WTC11 (cell line): Measurements from ENCODE around the gene OR51D1. TPM values are rescaled to one million over a fixed set of nuclear protein-coding genes. Genes with fewer than 3 reads are reported as not detected.

ENCODE experiments used
- ATAC-seq: fragments of 200-7000 bp; cut with Tn5 transposase; 2 replicates; pipeline ENCODE4 v1.10.0; 2021; ENCODE audit warnings: mild to moderate bottlenecking, moderate library complexity
- CTCF ChIA-PET: fragments of 300-600 bp; sonication (Branson Sonifier 250); formaldehyde crosslinking; loops from one replicate; lab custom pipeline; 2021; ENCODE audit warnings: antibody characterized with exemption; lab: Charles Lee
- POLR2A ChIA-PET: fragments of 350-600 bp; sonication (Branson Sonifier 250); formaldehyde crosslinking; loops from one replicate; lab custom pipeline; 2021; ENCODE audit warnings: antibody characterized with exemption; lab: Charles Lee
- DNase-seq: peaks from one replicate; pipeline ENCODE4 v3.0.0; 2021; ENCODE audit warnings: low spot score
- H3K27ac Mint-ChIP-seq: 2 replicates; pipeline ENCODE4 v1.8.0; 2021; ENCODE audit warnings: mixed read lengths
- H3K27me3 Mint-ChIP-seq: 2 replicates; pipeline ENCODE4 v1.8.0; 2021; ENCODE audit warnings: low read depth, mild to moderate bottlenecking, moderate library complexity, mixed read lengths
- H3K36me3 Mint-ChIP-seq: 2 replicates; pipeline ENCODE4 v1.8.0; 2021; ENCODE audit warnings: mixed read lengths
- H3K4me1 Mint-ChIP-seq: 2 replicates; pipeline ENCODE4 v1.8.0; 2022; ENCODE audit warnings: mixed read lengths
- H3K4me3 Mint-ChIP-seq: 2 replicates; pipeline ENCODE4 v1.8.0; 2021; ENCODE audit warnings: mild to moderate bottlenecking, moderate library complexity, mixed read lengths
- H3K9me3 Mint-ChIP-seq: 2 replicates; pipeline ENCODE4 v1.8.0; 2021; ENCODE audit warnings: mixed read lengths
- CBFB ChIP-seq: sonication (generic); formaldehyde crosslinking; IDR thresholded peaks from 2 replicates; pipeline ENCODE4 v1.8.1; 2022; ENCODE audit warnings: mild to moderate bottlenecking, low read depth, missing genetic modification reagents
- ELF4 ChIP-seq: sonication (generic); formaldehyde crosslinking; IDR thresholded peaks from 2 replicates; pipeline ENCODE4 v1.8.1; 2022; ENCODE audit warnings: low read depth, mild to moderate bottlenecking, moderate library complexity, missing genetic modification reagents
- FOXP1 ChIP-seq: sonication (generic); formaldehyde crosslinking; IDR thresholded peaks from 2 replicates; pipeline ENCODE4 v1.8.0; 2022; ENCODE audit warnings: missing genetic modification reagents, mild to moderate bottlenecking, moderate library complexity, borderline replicate concordance
- GABPB1 ChIP-seq: sonication (generic); formaldehyde crosslinking; IDR thresholded peaks from 2 replicates; pipeline ENCODE4 v1.8.1; 2023; ENCODE audit warnings: mild to moderate bottlenecking, missing genetic modification reagents
- GTF2I ChIP-seq: fragments of 250-450 bp; sonication (Bioruptor Pico); conservative IDR thresholded peaks from 2 replicates; pipeline ENCODE4 v1.4.0; 2021; ENCODE audit warnings: mild to moderate bottlenecking
- MXD4 ChIP-seq: fragments of 250-450 bp; sonication (Bioruptor Pico); IDR thresholded peaks from 2 replicates; pipeline ENCODE4 v1.8.0; 2021; ENCODE audit warnings: mild to moderate bottlenecking, moderate library complexity, borderline replicate concordance
- NFE2L1 ChIP-seq: sonication (generic); formaldehyde crosslinking; IDR thresholded peaks from 2 replicates; pipeline ENCODE4 v1.8.1; 2023; ENCODE audit warnings: missing genetic modification reagents
- OVOL2 ChIP-seq: fragments of 250-450 bp; sonication (Bioruptor Pico); IDR thresholded peaks from 2 replicates; pipeline ENCODE4 v1.9.0; 2021; ENCODE audit warnings: mild to moderate bottlenecking, borderline replicate concordance
- ZNF138 ChIP-seq: sonication (generic); formaldehyde crosslinking; conservative IDR thresholded peaks from 2 replicates; pipeline ENCODE4 v1.8.1; 2022; ENCODE audit warnings: mild to moderate bottlenecking, moderate library complexity, missing genetic modification reagents
- total RNA-seq: library from RNA; stranded (reverse); gene quantifications from 3 replicates; pipeline ENCODE4 v1.2.3, GENCODE V29; 2021
- TF ChIP-seq, protein P1 (sequence below): sonication (generic); formaldehyde crosslinking; IDR thresholded peaks from 2 replicates; pipeline ENCODE4 v1.8.0; 2022; ENCODE audit warnings: mild to moderate bottlenecking, missing genetic modification reagents
- TF ChIP-seq, protein P2 (sequence below): sonication (generic); formaldehyde crosslinking; IDR thresholded peaks from 2 replicates; pipeline ENCODE4 v1.8.0; 2023; ENCODE audit warnings: mild to moderate bottlenecking, missing genetic modification reagents
- TF ChIP-seq, protein P3 (sequence below): sonication (generic); formaldehyde crosslinking; IDR thresholded peaks from 2 replicates; pipeline ENCODE4 v1.8.1; 2023; ENCODE audit warnings: mild to moderate bottlenecking, missing genetic modification reagents, moderate library complexity
- TF ChIP-seq, protein P4 (sequence below): fragments of 250-450 bp; sonication (Bioruptor Pico); IDR thresholded peaks from 2 replicates; pipeline ENCODE4 v2.1.2; 2022; ENCODE audit warnings: mild to moderate bottlenecking, moderate library complexity
- TF ChIP-seq, protein P5 (sequence below): sonication (generic); formaldehyde crosslinking; IDR thresholded peaks from 2 replicates; pipeline ENCODE4 v1.8.1; 2022; ENCODE audit warnings: mild to moderate bottlenecking, moderate library complexity, missing genetic modification reagents
- TF ChIP-seq, protein P6 (sequence below): sonication (generic); formaldehyde crosslinking; conservative IDR thresholded peaks from 2 replicates; pipeline ENCODE4 v1.8.1; 2023; ENCODE audit warnings: mild to moderate bottlenecking, low read depth, missing genetic modification reagents, moderate library complexity
- TF ChIP-seq, protein P7 (sequence below): fragments of 250-450 bp; sonication (Bioruptor Pico); IDR thresholded peaks from 2 replicates; pipeline ENCODE4 v1.9.0; 2021; ENCODE audit warnings: mild to moderate bottlenecking, borderline replicate concordance
- TF ChIP-seq, protein P8 (sequence below): sonication (generic); formaldehyde crosslinking; IDR thresholded peaks from 2 replicates; pipeline ENCODE4 v1.8.1; 2023; ENCODE audit warnings: mild to moderate bottlenecking, missing genetic modification reagents
- TF ChIP-seq, protein P9 (sequence below): fragments of 250-450 bp; sonication (Bioruptor Pico); IDR thresholded peaks from 2 replicates; pipeline ENCODE4 v1.9.0; 2021; ENCODE audit warnings: mild to moderate bottlenecking

Gene OR51D1
- total RNA-seq, 1 experiment from 2014 or later, result not detected

DNA sequence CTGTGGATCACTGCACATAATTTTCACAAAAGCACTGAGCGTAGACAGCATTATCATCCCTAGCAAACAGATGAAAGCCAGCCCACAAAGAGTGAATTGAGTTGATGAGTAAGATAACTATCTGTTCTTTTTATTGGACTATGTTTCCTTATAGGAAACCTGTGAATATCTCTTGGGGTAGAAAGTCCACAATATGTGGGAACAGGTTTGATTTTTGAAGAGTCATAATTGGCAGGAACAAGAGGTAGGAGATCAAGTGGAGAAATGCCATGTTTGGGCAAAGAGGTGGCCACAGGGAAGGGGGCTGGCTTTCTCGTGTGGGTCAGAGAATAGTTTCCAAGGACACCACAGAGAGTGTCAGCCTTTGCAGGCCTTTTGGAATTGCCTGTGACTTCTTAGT lies 36.5 kb downstream of the OR51D1 start:
- no peak overlapping the region for H3K27ac Mint-ChIP-seq
- TF ChIP-seq NFE2L1 (CRISPR knock-in tag) (no peak), CBFB (CRISPR knock-in tag) (no peak), OVOL2 (no peak), FOXP1 (no peak), ZNF138 (CRISPR knock-in tag) (no peak), ELF4 (no peak)
- TF ChIP-seq, protein P1, sequence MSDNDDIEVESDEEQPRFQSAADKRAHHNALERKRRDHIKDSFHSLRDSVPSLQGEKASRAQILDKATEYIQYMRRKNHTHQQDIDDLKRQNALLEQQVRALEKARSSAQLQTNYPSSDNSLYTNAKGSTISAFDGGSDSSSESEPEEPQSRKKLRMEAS (CRISPR knock-in tag), result no peak
- TF ChIP-seq, protein P2, sequence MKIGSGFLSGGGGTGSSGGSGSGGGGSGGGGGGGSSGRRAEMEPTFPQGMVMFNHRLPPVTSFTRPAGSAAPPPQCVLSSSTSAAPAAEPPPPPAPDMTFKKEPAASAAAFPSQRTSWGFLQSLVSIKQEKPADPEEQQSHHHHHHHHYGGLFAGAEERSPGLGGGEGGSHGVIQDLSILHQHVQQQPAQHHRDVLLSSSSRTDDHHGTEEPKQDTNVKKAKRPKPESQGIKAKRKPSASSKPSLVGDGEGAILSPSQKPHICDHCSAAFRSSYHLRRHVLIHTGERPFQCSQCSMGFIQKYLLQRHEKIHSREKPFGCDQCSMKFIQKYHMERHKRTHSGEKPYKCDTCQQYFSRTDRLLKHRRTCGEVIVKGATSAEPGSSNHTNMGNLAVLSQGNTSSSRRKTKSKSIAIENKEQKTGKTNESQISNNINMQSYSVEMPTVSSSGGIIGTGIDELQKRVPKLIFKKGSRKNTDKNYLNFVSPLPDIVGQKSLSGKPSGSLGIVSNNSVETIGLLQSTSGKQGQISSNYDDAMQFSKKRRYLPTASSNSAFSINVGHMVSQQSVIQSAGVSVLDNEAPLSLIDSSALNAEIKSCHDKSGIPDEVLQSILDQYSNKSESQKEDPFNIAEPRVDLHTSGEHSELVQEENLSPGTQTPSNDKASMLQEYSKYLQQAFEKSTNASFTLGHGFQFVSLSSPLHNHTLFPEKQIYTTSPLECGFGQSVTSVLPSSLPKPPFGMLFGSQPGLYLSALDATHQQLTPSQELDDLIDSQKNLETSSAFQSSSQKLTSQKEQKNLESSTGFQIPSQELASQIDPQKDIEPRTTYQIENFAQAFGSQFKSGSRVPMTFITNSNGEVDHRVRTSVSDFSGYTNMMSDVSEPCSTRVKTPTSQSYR (CRISPR knock-in tag), result no peak
- TF ChIP-seq, protein P3, sequence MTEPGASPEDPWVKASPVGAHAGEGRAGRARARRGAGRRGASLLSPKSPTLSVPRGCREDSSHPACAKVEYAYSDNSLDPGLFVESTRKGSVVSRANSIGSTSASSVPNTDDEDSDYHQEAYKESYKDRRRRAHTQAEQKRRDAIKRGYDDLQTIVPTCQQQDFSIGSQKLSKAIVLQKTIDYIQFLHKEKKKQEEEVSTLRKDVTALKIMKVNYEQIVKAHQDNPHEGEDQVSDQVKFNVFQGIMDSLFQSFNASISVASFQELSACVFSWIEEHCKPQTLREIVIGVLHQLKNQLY (CRISPR knock-in tag), result no peak
- H3K9me3 Mint-ChIP-seq, result no peaks in the 10 kb centered on the region
- no peak overlapping the region for H3K4me3 Mint-ChIP-seq
- H3K4me1 Mint-ChIP-seq, result peaks cover 5% of the 10 kb centered on the region
- ATAC-seq (no peak), DNase-seq (no peak)
- H3K27me3 Mint-ChIP-seq, result no peaks in the 10 kb centered on the region
- ChIA-PET CTCF (no interaction called here), POLR2A (no interaction called here)
- no peaks in the 10 kb centered on the region for H3K36me3 Mint-ChIP-seq

DNA sequence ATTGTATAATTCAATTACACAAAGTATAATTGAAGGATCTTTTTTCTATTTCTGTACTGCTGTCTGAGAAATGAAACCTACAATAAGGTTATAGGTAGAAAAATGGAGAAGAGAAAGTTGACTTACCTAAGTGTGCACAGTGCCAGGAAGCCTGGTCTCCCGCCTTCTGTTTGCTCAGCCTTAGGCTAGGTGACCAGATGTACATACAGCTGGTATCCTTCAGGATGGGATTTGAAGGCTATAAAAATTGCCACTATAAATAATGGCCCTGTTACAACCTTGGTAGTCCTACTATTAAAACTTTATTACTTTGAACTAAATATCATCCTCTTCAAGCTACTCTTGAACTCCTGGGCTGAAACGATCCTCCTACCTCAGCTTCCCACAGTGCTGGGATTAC lies 40.7 kb downstream of the OR51D1 start:
- POLR2A ChIA-PET, result no interaction called here
- Mint-ChIP-seq H3K9me3 (no peaks in the 10 kb centered on the region), H3K27me3 (no peaks in the 10 kb centered on the region), H3K36me3 (no peaks in the 10 kb centered on the region), H3K27ac (no peak overlapping the region), H3K4me3 (no peak overlapping the region), H3K4me1 (no peaks in the 10 kb centered on the region)
- DNase-seq, result no peak
- TF ChIP-seq, protein P4, sequence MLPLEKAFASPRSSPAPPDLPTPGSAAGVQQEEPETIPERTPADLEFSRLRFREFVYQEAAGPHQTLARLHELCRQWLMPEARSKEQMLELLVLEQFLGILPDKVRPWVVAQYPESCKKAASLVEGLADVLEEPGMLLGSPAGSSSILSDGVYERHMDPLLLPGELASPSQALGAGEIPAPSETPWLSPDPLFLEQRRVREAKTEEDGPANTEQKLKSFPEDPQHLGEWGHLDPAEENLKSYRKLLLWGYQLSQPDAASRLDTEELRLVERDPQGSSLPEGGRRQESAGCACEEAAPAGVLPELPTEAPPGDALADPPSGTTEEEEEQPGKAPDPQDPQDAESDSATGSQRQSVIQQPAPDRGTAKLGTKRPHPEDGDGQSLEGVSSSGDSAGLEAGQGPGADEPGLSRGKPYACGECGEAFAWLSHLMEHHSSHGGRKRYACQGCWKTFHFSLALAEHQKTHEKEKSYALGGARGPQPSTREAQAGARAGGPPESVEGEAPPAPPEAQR (CRISPR knock-in tag), result no peak
- CTCF ChIA-PET, result no interaction called here
- no peak for ATAC-seq

DNA sequence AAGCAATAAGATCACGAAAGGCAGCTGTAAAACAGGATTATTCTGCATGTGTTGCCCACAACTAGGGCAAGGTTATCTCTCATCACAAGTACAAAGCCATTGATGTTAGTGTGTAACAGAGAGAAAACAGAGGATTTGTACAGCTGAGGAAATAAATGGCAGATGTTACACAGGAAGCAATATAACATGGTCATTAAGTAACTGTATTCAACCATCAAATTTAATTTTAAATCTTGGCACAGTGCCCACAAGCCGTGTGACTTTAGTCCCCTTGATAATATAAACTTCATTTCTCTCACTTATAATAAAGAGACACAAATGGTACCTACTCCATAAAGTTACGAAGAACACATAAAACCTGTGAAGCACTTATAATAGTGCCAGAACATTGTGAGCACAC lies 43.1 kb downstream of the OR51D1 start:
- H3K27ac Mint-ChIP-seq, result no peak overlapping the region
- H3K36me3 Mint-ChIP-seq, result no peaks in the 10 kb centered on the region
- DNase-seq (no peak), ATAC-seq (no peak)
- POLR2A ChIA-PET, result no interaction called here
- H3K4me3 Mint-ChIP-seq, result no peak overlapping the region
- CTCF ChIA-PET, result no interaction called here
- H3K9me3 Mint-ChIP-seq, result no peaks in the 10 kb centered on the region
- H3K4me1 Mint-ChIP-seq, result no peaks in the 10 kb centered on the region
- H3K27me3 Mint-ChIP-seq, result no peaks in the 10 kb centered on the region
- no peak for TF ChIP-seq GABPB1 (CRISPR knock-in tag)
- TF ChIP-seq NFE2L1 (CRISPR knock-in tag), result no peak
- TF ChIP-seq, protein P5, sequence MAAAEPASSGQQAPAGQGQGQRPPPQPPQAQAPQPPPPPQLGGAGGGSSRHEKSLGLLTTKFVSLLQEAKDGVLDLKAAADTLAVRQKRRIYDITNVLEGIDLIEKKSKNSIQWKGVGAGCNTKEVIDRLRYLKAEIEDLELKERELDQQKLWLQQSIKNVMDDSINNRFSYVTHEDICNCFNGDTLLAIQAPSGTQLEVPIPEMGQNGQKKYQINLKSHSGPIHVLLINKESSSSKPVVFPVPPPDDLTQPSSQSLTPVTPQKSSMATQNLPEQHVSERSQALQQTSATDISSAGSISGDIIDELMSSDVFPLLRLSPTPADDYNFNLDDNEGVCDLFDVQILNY (CRISPR knock-in tag), result no peak
- TF ChIP-seq, protein P6, sequence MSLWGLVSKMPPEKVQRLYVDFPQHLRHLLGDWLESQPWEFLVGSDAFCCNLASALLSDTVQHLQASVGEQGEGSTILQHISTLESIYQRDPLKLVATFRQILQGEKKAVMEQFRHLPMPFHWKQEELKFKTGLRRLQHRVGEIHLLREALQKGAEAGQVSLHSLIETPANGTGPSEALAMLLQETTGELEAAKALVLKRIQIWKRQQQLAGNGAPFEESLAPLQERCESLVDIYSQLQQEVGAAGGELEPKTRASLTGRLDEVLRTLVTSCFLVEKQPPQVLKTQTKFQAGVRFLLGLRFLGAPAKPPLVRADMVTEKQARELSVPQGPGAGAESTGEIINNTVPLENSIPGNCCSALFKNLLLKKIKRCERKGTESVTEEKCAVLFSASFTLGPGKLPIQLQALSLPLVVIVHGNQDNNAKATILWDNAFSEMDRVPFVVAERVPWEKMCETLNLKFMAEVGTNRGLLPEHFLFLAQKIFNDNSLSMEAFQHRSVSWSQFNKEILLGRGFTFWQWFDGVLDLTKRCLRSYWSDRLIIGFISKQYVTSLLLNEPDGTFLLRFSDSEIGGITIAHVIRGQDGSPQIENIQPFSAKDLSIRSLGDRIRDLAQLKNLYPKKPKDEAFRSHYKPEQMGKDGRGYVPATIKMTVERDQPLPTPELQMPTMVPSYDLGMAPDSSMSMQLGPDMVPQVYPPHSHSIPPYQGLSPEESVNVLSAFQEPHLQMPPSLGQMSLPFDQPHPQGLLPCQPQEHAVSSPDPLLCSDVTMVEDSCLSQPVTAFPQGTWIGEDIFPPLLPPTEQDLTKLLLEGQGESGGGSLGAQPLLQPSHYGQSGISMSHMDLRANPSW (CRISPR knock-in tag), result no peak
- no peak for TF ChIP-seq MXD4
- no peak for TF ChIP-seq GTF2I (CRISPR knock-in tag)
- TF ChIP-seq, protein P7, sequence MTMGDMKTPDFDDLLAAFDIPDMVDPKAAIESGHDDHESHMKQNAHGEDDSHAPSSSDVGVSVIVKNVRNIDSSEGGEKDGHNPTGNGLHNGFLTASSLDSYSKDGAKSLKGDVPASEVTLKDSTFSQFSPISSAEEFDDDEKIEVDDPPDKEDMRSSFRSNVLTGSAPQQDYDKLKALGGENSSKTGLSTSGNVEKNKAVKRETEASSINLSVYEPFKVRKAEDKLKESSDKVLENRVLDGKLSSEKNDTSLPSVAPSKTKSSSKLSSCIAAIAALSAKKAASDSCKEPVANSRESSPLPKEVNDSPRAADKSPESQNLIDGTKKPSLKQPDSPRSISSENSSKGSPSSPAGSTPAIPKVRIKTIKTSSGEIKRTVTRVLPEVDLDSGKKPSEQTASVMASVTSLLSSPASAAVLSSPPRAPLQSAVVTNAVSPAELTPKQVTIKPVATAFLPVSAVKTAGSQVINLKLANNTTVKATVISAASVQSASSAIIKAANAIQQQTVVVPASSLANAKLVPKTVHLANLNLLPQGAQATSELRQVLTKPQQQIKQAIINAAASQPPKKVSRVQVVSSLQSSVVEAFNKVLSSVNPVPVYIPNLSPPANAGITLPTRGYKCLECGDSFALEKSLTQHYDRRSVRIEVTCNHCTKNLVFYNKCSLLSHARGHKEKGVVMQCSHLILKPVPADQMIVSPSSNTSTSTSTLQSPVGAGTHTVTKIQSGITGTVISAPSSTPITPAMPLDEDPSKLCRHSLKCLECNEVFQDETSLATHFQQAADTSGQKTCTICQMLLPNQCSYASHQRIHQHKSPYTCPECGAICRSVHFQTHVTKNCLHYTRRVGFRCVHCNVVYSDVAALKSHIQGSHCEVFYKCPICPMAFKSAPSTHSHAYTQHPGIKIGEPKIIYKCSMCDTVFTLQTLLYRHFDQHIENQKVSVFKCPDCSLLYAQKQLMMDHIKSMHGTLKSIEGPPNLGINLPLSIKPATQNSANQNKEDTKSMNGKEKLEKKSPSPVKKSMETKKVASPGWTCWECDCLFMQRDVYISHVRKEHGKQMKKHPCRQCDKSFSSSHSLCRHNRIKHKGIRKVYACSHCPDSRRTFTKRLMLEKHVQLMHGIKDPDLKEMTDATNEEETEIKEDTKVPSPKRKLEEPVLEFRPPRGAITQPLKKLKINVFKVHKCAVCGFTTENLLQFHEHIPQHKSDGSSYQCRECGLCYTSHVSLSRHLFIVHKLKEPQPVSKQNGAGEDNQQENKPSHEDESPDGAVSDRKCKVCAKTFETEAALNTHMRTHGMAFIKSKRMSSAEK (CRISPR knock-in tag), result no peak
- TF ChIP-seq, protein P8, sequence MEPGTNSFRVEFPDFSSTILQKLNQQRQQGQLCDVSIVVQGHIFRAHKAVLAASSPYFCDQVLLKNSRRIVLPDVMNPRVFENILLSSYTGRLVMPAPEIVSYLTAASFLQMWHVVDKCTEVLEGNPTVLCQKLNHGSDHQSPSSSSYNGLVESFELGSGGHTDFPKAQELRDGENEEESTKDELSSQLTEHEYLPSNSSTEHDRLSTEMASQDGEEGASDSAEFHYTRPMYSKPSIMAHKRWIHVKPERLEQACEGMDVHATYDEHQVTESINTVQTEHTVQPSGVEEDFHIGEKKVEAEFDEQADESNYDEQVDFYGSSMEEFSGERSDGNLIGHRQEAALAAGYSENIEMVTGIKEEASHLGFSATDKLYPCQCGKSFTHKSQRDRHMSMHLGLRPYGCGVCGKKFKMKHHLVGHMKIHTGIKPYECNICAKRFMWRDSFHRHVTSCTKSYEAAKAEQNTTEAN (CRISPR knock-in tag), result no peak
- TF ChIP-seq, protein P9, sequence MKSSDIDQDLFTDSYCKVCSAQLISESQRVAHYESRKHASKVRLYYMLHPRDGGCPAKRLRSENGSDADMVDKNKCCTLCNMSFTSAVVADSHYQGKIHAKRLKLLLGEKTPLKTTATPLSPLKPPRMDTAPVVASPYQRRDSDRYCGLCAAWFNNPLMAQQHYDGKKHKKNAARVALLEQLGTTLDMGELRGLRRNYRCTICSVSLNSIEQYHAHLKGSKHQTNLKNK, result no peak
